Thoracic aorta (tissue), 2 donors: Measurements from ENCODE around the gene HLA-F. TPM values are rescaled to one million over a fixed set of nuclear protein-coding genes. Genes with fewer than 3 reads are reported as not detected.

ENCODE experiments used
- ATAC-seq: fragments of 150-250 bp; one replicate; pipeline ENCODE4 v1.8.0; 2017; ENCODE audit warnings: low read depth; ENCODE audit not compliant: insufficient number of reproducible peaks, low FRiP score
- DNase-seq: peaks from one replicate; pipeline ENCODE4 v3.0.0-alpha.2; 2020; ENCODE audit warnings: low spot score
- H3K27ac ChIP-seq, 2 donors: fragments of 200-600 bp; sonication (generic); 1 replicate in 1 of 2; 2 replicates in 1 of 2; pipeline ENCODE4 v1.5.1; 2016; ENCODE audit warnings: mild to moderate bottlenecking in 2 of 2, moderate library complexity in 2 of 2
- H3K27me3 ChIP-seq: fragments of 200-600 bp; sonication (generic); replicated peaks from 2 replicates; pipeline ENCODE4 v1.6.0; 2016; ENCODE audit warnings: mild to moderate bottlenecking; ENCODE audit not compliant: insufficient read depth
- H3K36me3 ChIP-seq: fragments of 200-600 bp; sonication (generic); one replicate; pipeline ENCODE4 v1.5.1; 2016
- H3K4me1 ChIP-seq, 2 donors: fragments of 200-600 bp; sonication (generic); 1 replicate in 1 of 2; 2 replicates in 1 of 2; pipeline versions ENCODE4 v1.5.1 to v1.6.0; 2016; ENCODE audit warnings: low read depth in 2 of 2, mild to moderate bottlenecking in 1 of 2; ENCODE audit not compliant: control insufficient read depth in 1 of 2
- H3K4me3 ChIP-seq: fragments of 200-600 bp; sonication (generic); 2 replicates; pipeline ENCODE4 v1.5.1; 2016; ENCODE audit warnings: mild to moderate bottlenecking
- H3K9me3 ChIP-seq: fragments of 200-600 bp; sonication (generic); 2 replicates; pipeline ENCODE4 v1.5.1; 2016
- total RNA-seq, 2 donors: library from RNA; depleted of rRNA; stranded (reverse); fragments of >200 nt; gene quantifications; one replicate each; pipeline versions ENCODE4 v1.1.0 to v1.2.3, GENCODE V29; 2016
- TF ChIP-seq, protein P1 (sequence below): fragments of 200-600 bp; sonication (generic); IDR thresholded peaks from one replicate; pipeline ENCODE4 v1.5.1; 2019; ENCODE audit warnings: antibody characterized with exemption

The HLA-F gene
- total RNA-seq, 2 donors from 2014 or later, result 94.2 to 117 TPM

GRCh38 chr6:29723666-29724588, 693 bp downstream of the HLA-F start:
- peak overlapping the region; percentile 84 to 90 for H3K27ac ChIP-seq
- peak overlapping the region; percentile 100 for H3K4me3 ChIP-seq
- H3K9me3 ChIP-seq, result no peaks in the 10 kb centered on the region
- ATAC-seq (no peak), DNase-seq (no peak)
- no peaks in the 10 kb centered on the region for H3K27me3 ChIP-seq
- TF ChIP-seq, protein P1, sequence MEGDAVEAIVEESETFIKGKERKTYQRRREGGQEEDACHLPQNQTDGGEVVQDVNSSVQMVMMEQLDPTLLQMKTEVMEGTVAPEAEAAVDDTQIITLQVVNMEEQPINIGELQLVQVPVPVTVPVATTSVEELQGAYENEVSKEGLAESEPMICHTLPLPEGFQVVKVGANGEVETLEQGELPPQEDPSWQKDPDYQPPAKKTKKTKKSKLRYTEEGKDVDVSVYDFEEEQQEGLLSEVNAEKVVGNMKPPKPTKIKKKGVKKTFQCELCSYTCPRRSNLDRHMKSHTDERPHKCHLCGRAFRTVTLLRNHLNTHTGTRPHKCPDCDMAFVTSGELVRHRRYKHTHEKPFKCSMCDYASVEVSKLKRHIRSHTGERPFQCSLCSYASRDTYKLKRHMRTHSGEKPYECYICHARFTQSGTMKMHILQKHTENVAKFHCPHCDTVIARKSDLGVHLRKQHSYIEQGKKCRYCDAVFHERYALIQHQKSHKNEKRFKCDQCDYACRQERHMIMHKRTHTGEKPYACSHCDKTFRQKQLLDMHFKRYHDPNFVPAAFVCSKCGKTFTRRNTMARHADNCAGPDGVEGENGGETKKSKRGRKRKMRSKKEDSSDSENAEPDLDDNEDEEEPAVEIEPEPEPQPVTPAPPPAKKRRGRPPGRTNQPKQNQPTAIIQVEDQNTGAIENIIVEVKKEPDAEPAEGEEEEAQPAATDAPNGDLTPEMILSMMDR, result peak; percentile 12
- H3K36me3 ChIP-seq, result peaks cover 13% of the 10 kb centered on the region
- H3K4me1 ChIP-seq, result peaks cover 16 to 21% of the 10 kb centered on the region in 2 donors

DNA sequence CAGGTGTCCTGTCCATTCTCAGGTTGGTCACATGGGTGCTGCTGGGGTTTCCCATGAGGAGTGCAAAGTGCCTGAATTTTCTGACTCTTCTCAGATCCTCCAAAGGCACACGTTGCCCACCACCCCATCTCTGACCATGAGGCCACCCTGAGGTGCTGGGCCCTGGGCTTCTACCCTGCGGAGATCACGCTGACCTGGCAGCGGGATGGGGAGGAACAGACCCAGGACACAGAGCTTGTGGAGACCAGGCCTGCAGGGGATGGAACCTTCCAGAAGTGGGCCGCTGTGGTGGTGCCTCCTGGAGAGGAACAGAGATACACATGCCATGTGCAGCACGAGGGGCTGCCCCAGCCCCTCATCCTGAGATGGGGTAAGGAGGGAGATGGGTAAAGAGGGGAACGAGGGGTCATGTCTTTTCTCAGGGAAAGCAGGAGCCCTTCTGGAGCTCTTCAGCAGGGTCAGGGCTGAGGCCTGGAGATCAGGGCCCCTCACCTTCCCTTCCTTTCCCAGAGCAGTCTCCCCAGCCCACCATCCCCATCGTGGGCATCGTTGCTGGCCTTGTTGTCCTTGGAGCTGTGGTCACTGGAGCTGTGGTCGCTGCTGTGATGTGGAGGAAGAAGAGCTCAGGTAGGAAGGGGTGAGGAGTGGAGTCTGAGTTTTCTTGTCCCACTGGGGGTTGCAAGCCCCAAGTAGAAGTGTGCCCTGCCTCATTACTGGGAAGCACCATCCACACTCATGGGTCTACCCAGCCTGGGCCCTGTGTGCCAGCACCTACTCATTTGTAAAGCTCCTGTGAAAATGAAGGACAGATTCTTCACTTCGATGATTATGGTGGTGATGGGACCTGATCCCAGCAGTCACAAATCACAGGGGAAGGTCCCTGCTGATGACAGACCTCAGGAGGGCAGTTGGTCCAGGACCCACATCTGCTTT, 2.0 kb downstream of the HLA-F start:
- Histone ChIP-seq H3K27ac (no peak overlapping the region), H3K9me3 (no peaks in the 10 kb centered on the region), H3K27me3 (no peaks in the 10 kb centered on the region), H3K4me3 (peak overlapping the region; percentile 100), H3K4me1 (peaks cover 16 to 21% of the 10 kb centered on the region in 2 donors), H3K36me3 (peaks cover 13% of the 10 kb centered on the region)
- TF ChIP-seq, protein P1, result no peak
- DNase-seq, result no peak
- ATAC-seq, result no peak

GRCh38 chr6:29726001-29726400, 2.8 kb downstream of the HLA-F start:
- Histone ChIP-seq H3K27ac (no peak overlapping the region), H3K9me3 (no peaks in the 10 kb centered on the region), H3K36me3 (peaks cover 13% of the 10 kb centered on the region), H3K4me1 (peaks cover 16 to 21% of the 10 kb centered on the region in 2 donors), H3K27me3 (no peaks in the 10 kb centered on the region), H3K4me3 (no peak overlapping the region)
- no peak for DNase-seq
- TF ChIP-seq, protein P1, result no peak
- ATAC-seq, result no peak

DNA sequence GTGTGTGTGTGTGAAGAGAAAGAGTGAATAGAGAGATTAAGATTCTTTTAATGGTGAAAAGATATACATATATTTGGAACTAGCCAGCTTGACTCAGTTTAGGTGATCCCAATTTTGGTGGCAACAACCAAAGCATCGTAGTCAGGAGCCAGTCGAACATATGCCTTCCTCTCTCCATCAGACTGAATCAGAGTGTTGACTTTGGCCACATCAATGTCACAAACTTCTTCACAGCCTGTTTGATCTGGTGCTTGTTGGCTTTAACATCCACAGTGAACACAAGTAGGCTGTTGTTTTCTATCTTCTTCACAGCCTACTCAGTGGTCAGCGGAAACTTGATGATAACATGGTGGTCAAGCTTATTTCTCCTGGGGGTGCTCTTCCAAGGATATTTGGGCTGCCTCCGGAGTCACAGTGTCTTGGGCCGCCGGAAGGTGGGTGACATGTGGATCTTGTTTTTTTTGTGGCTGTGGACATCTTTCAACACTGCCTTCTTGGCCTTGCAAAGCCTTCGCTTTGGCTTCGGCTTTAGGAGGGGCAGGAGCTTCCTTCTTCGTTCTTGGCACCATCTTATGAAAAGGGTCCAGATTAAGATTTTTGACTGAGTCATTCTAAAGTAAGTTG, 3.4 kb downstream of the HLA-F start:
- TF ChIP-seq, protein P1, result no peak
- Histone ChIP-seq H3K4me1 (peaks cover 16 to 21% of the 10 kb centered on the region in 2 donors), H3K4me3 (no peak overlapping the region), H3K27ac (no peak overlapping the region), H3K27me3 (no peaks in the 10 kb centered on the region), H3K9me3 (no peaks in the 10 kb centered on the region), H3K36me3 (peaks cover 13% of the 10 kb centered on the region)
- no peak for DNase-seq
- ATAC-seq, result no peak
